T-cell (primary cell): ENCODE results near the gene KCNN1. TPM values are rescaled to one million over a fixed set of nuclear protein-coding genes. Genes with fewer than 3 reads are reported as not detected.

Source experiments
- ATAC-seq, 4 experiments: fragments of 200-7000 bp in 3 of 4; fragments of 150-1000 bp in 1 of 4; cut with Tn5 transposase; replicated peaks in 1 of 4; 1 replicate in 3 of 4; 2 replicates in 1 of 4; pipeline ENCODE4 v1.10.0; 2021; ENCODE audit warnings: moderate library complexity in 3 of 4, mild to moderate bottlenecking in 2 of 4, moderate number of reproducible peaks in 1 of 4
- CTCF ChIA-PET, 2 donors: fragments of 300-600 bp; sonication (Branson Sonifier 250); formaldehyde crosslinking; loops; one replicate each; lab custom pipeline; 2022; ENCODE audit warnings: antibody characterized with exemption in 2 of 2; lab: Charles Lee
- POLR2A ChIA-PET, 2 donors: fragments of 300-600 bp; sonication (Branson Sonifier 250); formaldehyde crosslinking; loops; one replicate each; lab custom pipeline; 2022; ENCODE audit warnings: antibody characterized with exemption in 2 of 2; lab: Charles Lee
- DNase-seq, 35 experiments: peaks; one replicate each; pipeline versions ENCODE4 v3.0.0 to v3.0.0-alpha.2; 2013 to 2023
- H3K27ac ChIP-seq: one replicate; pipeline ENCODE4 v1.5.1; 2013; ENCODE audit warnings: low read length
- H3K27me3 ChIP-seq, 2 experiments: replicated peaks in 1 of 2; 1 replicate in 1 of 2; 2 replicates in 1 of 2; pipeline versions ENCODE4 v1.6.1 to v1.7.0; 2013; ENCODE audit warnings: low read length in 1 of 2, mixed read lengths in 1 of 2; ENCODE audit not compliant: control insufficient read depth in 2 of 2, insufficient read depth in 2 of 2; ENCODE audit errors: extremely low read depth in 1 of 2
- H3K36me3 ChIP-seq, 2 donors: 1 replicate in 1 of 2; 2 replicates in 1 of 2; pipeline versions ENCODE4 v1.6.1 to v1.7.0; 2013; ENCODE audit warnings: low read length in 1 of 2; ENCODE audit not compliant: control insufficient read depth in 2 of 2, insufficient read depth in 1 of 2; ENCODE audit errors: extremely low read depth in 1 of 2
- H3K4me1 ChIP-seq, 2 experiments: 1 replicate in 1 of 2; 2 replicates in 1 of 2; pipeline versions ENCODE4 v1.6.1 to v1.7.0; 2013; ENCODE audit warnings: low read length in 2 of 2, mixed read lengths in 1 of 2; ENCODE audit not compliant: insufficient read depth in 2 of 2, control insufficient read depth in 1 of 2; ENCODE audit errors: extremely low read depth in 1 of 2
- H3K4me3 ChIP-seq, 2 donors: 1 replicate in 1 of 2; 2 replicates in 1 of 2; pipeline versions ENCODE4 v1.5.1 to v1.7.0; 2013; ENCODE audit warnings: mild to moderate bottlenecking in 2 of 2, low read length in 1 of 2, moderate library complexity in 1 of 2; ENCODE audit not compliant: control insufficient read depth in 1 of 2; ENCODE audit errors: extremely low read depth in 1 of 2
- H3K9me3 ChIP-seq: 2 replicates; pipeline ENCODE4 v1.7.0; 2013
- H3K27ac Mint-ChIP-seq, 2 donors: one replicate each; pipeline ENCODE4 v1.8.0; 2020 to 2021; ENCODE audit warnings: mild to moderate bottlenecking in 2 of 2, mixed read lengths in 2 of 2
- H3K27me3 Mint-ChIP-seq, 2 donors: one replicate each; pipeline ENCODE4 v1.8.0; 2021 to 2022; ENCODE audit warnings: mixed read lengths in 2 of 2
- H3K36me3 Mint-ChIP-seq: one replicate; pipeline ENCODE4 v1.8.0; 2021; ENCODE audit warnings: mixed read lengths
- H3K4me1 Mint-ChIP-seq, 3 donors: one replicate each; pipeline ENCODE4 v1.8.0; 2020 to 2022; ENCODE audit warnings: mixed read lengths in 3 of 3, mild to moderate bottlenecking in 1 of 3
- H3K4me3 Mint-ChIP-seq, 3 donors: one replicate each; pipeline ENCODE4 v1.8.0; 2020 to 2022; ENCODE audit warnings: mild to moderate bottlenecking in 3 of 3, mixed read lengths in 3 of 3, moderate library complexity in 3 of 3
- H3K9me3 Mint-ChIP-seq, 3 donors: one replicate each; pipeline ENCODE4 v1.8.0; 2020 to 2022; ENCODE audit warnings: mixed read lengths in 3 of 3
- WGBS: methylation state at CpG from one replicate; pipeline ENCODE4 v1.1.5; 2013; ENCODE audit warnings: missing lambda C conversion rate; ENCODE audit not compliant: insufficient coverage; 5-methylcytosine and 5-hydroxymethylcytosine counted together
- total RNA-seq, 35 experiments: library from RNA in 6 of 35; stranded (reverse) in 6 of 35; fragments of 120-200 nt in 1 of 35; gene quantifications; one replicate each; pipeline versions ENCODE4 v1.2.1 to v1.2.4 and lab custom pipeline; 2013 to 2026

The KCNN1 gene
- total RNA-seq, 5 donors from 2014 or later (not counting 1 experiment from before 2014, with no cell fraction given) = not detected

GRCh38 chr19:17965370-17966128, 1.4 kb upstream of the KCNN1 start:
- 79% methylated on average over 9 of the region's 11 CpGs for WGBS
- H3K9me3 Mint-ChIP-seq = no peaks in the 10 kb centered on the region
- no peak for ATAC-seq

DNA sequence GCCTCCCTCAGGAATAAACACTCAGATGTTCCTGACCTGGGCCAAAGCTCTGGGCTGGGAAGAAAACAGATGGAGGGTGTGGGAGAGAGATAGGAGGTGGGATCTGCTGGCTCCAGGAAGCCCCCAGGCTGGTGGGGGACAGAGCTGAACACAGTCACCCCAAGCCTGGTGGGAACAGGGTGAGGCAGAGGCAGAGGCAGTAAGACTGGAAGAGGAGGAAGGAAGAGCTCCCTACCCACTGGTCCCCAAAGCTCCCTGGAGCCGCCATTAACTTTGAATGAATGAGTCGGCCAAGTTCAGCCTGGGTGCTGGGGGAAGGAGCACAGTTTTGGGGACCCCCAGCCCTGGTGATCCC, 801 bp upstream of the KCNN1 start:
- ATAC-seq = no peak
- Mint-ChIP-seq H3K27me3 (peaks cover 40 to 54% of the 10 kb centered on the region in 2 donors), H3K9me3 (no peaks in the 10 kb centered on the region), H3K27ac (no peak overlapping the region), H3K4me1 (peaks cover 6 to 17% (median 9%) of the 10 kb centered on the region in 3 donors), H3K4me3 (peak overlapping the region in 1 of 3 donors; percentile 70), H3K36me3 (no peaks in the 10 kb centered on the region)
- peaks cover 0 to 11% of the 10 kb centered on the region in 2 experiments for H3K4me1 ChIP-seq
- ChIA-PET CTCF (interaction anchor here (0.6 to 0.7 kb wide), 3 partner anchors 11 to 1227 kb away, joined by 3 to 5 read pairs (median 3); no protein-coding TSS in a partner anchor), POLR2A (no interaction called here)
- DNase-seq = no peak
- H3K27ac ChIP-seq = no peak overlapping the region
- H3K9me3 ChIP-seq = no peaks in the 10 kb centered on the region
- peaks cover 2 to 77% of the 10 kb centered on the region in 2 experiments for H3K27me3 ChIP-seq
- H3K36me3 ChIP-seq = no peaks in the 10 kb centered on the region
- H3K4me3 ChIP-seq = no peak overlapping the region
- no CpG with 5 or more reads among the region's 2 CpGs for WGBS

More at GRCh38 chr19:17965370-17966128, 1.4 kb upstream of the KCNN1 start:
- Histone ChIP-seq H3K27ac (no peak overlapping the region), H3K4me1 (peaks cover 0 to 11% of the 10 kb centered on the region in 2 experiments), H3K9me3 (no peaks in the 10 kb centered on the region), H3K27me3 (peaks cover 2 to 75% of the 10 kb centered on the region in 2 experiments), H3K4me3 (no peak overlapping the region), H3K36me3 (no peaks in the 10 kb centered on the region)
- H3K4me3 Mint-ChIP-seq = peak overlapping the region in 1 of 3 donors; percentile 70
- DNase-seq = no peak
- peaks cover 40 to 52% of the 10 kb centered on the region in 2 donors for H3K27me3 Mint-ChIP-seq
- CTCF ChIA-PET = interaction anchor here (0.6 to 0.7 kb wide), 3 partner anchors 11 to 1227 kb away, joined by 3 to 5 read pairs (median 3); no protein-coding TSS in a partner anchor
- no peak overlapping the region for H3K27ac Mint-ChIP-seq
- no peaks in the 10 kb centered on the region for H3K36me3 Mint-ChIP-seq
- POLR2A ChIA-PET = no interaction called here
- H3K4me1 Mint-ChIP-seq = peaks cover 6 to 17% (median 9%) of the 10 kb centered on the region in 3 donors

DNA sequence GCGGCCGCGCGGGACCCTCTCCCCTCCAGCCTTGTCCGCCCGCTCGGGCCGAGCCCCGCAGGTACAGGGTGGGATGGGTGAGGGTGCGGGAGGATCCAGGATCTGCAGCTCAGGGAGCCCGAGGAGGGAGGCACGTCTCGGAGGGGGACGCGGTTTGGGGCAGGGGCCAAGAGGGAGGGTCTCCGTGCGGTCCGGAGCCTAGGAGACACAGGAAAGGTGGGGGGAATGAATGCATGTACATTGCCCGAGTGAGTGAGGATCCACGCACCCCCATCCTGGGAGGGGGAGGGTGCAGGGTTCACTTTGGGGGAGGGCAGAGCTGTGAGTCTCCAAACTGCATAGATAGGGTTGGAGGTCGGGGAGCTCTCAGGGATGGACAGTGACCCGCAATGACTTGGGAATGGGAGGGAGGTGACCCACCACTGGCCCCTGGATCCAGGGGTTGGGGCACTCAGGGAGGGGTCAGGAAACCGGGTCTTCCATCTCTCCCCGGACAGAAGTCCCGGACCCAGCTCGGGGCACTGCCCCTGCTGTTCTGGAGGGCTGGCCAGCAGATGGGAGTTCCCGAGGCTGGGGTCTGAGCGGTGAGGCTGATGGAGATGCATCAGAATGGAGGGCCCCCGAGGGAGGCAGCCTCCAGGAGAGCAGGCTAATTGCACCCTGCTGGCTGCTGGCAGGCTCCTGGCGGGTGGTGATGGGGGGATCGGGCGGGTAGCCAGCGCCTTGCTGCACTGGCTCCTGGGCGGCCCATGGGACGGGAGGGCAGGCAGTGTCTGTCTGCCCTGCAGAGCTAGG, 547 bp downstream of the KCNN1 start:
- Mint-ChIP-seq H3K27ac (no peak overlapping the region), H3K4me3 (peak overlapping the region; percentile 24 to 62 (median 31)), H3K9me3 (no peaks in the 10 kb centered on the region), H3K36me3 (no peaks in the 10 kb centered on the region), H3K4me1 (peaks cover 6 to 17% (median 9%) of the 10 kb centered on the region in 3 donors), H3K27me3 (peaks cover 40 to 53% of the 10 kb centered on the region in 2 donors)
- Histone ChIP-seq H3K4me1 (peaks cover 0 to 11% of the 10 kb centered on the region in 2 experiments), H3K27ac (no peak overlapping the region), H3K4me3 (no peak overlapping the region), H3K36me3 (no peaks in the 10 kb centered on the region), H3K9me3 (no peaks in the 10 kb centered on the region), H3K27me3 (peaks cover 2 to 79% of the 10 kb centered on the region in 2 experiments)
- CTCF ChIA-PET = interaction anchor here in 1 of 2 donors (0.6 kb wide), 1 partner anchor 11 kb away, joined by 3 read pairs; no protein-coding TSS in a partner anchor
- DNase-seq = no peak
- peak in 1 of 4 experiments; percentile 21 for ATAC-seq
- POLR2A ChIA-PET = no interaction called here
- 23% methylated on average over 32 of the region's 35 CpGs for WGBS

GRCh38 chr19:17968362-17968761, 1.5 kb downstream of the KCNN1 start:
- H3K27ac Mint-ChIP-seq = no peak overlapping the region
- 80% methylated on average over 1 of the region's 4 CpGs for WGBS
- H3K27me3 Mint-ChIP-seq = peaks cover 43 to 53% of the 10 kb centered on the region in 2 donors
- no peak overlapping the region for H3K4me3 ChIP-seq
- peaks cover 0 to 11% of the 10 kb centered on the region in 2 experiments for H3K4me1 ChIP-seq
- H3K27me3 ChIP-seq = peaks cover 2 to 77% of the 10 kb centered on the region in 2 experiments
- no peaks in the 10 kb centered on the region for H3K36me3 Mint-ChIP-seq
- H3K4me1 Mint-ChIP-seq = peaks cover 6 to 17% (median 9%) of the 10 kb centered on the region in 3 donors
- H3K4me3 Mint-ChIP-seq = no peak overlapping the region
- no peak overlapping the region for H3K27ac ChIP-seq
- ChIA-PET CTCF (interaction anchor here (0.5 to 0.6 kb wide), 2 partner anchors 12 to 212 kb away, joined by 3 read pairs; no protein-coding TSS in a partner anchor), POLR2A (no interaction called here)
- H3K9me3 Mint-ChIP-seq = no peaks in the 10 kb centered on the region
- ATAC-seq = no peak
- no peaks in the 10 kb centered on the region for H3K9me3 ChIP-seq
- no peaks in the 10 kb centered on the region for H3K36me3 ChIP-seq
- DNase-seq = no peak

DNA sequence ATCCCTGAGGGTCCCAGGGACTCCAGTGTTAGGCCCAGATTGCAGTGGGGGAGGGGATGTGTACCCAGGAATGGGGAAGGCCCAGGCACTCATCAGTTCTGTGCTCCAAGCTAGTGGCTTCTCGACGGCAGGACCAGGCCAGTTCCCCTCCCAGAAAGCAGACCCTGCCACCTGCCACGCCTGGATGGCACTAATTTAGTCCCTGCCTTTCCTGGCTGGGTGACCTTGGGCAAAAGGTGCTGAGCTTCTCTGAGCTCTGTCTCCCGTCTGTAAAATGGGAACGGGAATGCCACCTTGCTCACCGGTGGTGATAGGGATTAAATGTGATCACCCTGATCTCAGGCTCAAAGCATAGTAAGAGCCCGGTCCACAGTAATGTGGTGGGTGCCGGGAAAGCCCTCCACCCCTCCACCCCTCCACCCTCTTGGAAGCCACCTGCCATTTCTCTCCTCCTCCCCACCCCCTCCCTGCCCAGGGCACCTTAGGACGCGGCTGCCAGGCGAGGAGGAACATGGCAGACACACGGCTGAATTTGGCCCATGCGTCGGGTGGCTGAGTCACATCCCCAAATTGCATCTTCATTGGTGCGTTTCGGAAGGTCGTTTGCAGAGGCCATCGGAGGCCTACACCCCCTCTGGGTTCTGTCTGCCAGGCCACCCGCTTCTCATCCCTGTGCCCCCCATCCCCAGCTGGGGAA, 2.3 kb downstream of the KCNN1 start:
- no peak overlapping the region for H3K27ac ChIP-seq
- H3K27me3 ChIP-seq = peaks cover 2 to 73% of the 10 kb centered on the region in 2 experiments
- no peak overlapping the region for H3K27ac Mint-ChIP-seq
- H3K4me1 ChIP-seq = peaks cover 0 to 11% of the 10 kb centered on the region in 2 experiments
- H3K36me3 Mint-ChIP-seq = no peaks in the 10 kb centered on the region
- 88% methylated on average over 13 of the region's 19 CpGs for WGBS
- H3K36me3 ChIP-seq = no peaks in the 10 kb centered on the region
- peaks cover 6 to 17% (median 9%) of the 10 kb centered on the region in 3 donors for H3K4me1 Mint-ChIP-seq
- H3K4me3 ChIP-seq = no peak overlapping the region
- ATAC-seq (no peak), DNase-seq (no peak)
- no peak overlapping the region for H3K4me3 Mint-ChIP-seq
- CTCF ChIA-PET = no interaction called here
- H3K27me3 Mint-ChIP-seq = peaks cover 38 to 44% of the 10 kb centered on the region in 2 donors
- POLR2A ChIA-PET = no interaction called here
- H3K9me3 Mint-ChIP-seq = no peaks in the 10 kb centered on the region
- no peaks in the 10 kb centered on the region for H3K9me3 ChIP-seq
